Measurements from ENCODE around the gene KCNJ6.

DNA sequence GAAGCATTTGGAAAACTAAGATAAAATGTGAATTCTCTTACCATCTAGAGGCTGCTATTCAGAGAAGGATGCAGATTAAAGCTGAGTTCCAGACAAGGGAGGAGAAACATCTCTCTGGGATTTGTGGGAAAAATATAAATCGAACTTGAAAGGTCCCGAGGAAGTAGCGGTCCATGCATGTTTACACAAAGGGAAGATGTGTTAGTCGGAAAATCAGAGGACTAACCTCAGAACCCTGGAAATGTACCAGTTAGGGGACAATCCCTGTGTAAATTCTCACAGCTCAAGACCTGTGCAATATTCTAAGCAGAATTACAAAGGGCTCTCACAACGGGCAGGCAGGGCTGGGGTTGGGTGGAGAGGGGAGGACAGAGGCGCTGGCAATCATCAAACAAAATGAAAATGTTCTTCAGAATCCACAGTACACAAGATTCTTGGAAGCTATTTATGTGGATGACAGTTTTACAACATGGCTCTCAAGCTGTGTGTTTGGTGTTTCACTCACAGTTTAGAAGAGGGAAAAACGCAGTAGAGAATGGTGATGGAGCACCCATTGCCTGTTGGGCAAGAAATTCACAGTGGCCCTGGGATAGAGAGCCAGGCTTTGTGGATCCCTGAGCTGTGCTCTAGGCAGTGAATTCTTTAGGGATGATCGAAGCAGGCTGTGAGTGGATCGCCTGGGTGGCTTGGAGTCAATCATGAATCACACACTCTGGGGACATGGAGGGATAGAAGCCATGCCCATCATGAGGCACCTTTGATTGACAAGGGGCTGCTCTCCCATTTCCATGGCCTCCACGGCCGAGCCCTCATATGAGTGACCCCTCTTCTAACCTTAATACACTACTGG, 47.6 kb downstream of the KCNJ6 start:
- TF ChIP-seq, protein P1, sequence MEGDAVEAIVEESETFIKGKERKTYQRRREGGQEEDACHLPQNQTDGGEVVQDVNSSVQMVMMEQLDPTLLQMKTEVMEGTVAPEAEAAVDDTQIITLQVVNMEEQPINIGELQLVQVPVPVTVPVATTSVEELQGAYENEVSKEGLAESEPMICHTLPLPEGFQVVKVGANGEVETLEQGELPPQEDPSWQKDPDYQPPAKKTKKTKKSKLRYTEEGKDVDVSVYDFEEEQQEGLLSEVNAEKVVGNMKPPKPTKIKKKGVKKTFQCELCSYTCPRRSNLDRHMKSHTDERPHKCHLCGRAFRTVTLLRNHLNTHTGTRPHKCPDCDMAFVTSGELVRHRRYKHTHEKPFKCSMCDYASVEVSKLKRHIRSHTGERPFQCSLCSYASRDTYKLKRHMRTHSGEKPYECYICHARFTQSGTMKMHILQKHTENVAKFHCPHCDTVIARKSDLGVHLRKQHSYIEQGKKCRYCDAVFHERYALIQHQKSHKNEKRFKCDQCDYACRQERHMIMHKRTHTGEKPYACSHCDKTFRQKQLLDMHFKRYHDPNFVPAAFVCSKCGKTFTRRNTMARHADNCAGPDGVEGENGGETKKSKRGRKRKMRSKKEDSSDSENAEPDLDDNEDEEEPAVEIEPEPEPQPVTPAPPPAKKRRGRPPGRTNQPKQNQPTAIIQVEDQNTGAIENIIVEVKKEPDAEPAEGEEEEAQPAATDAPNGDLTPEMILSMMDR (conservative IDR thresholded peaks at IDR 0.05; ENCODE audit: low read length): no peak
- TF ChIP-seq EZH2phosphoT487 (IDR thresholded peaks at IDR 0.05; ENCODE audit: borderline replicate concordance, low read depth, low read length): no peak
